Cardiac ventricle fibroblast (primary cell): ENCODE measurements around the gene PPP4R3C. TPM values are rescaled to one million over a fixed set of nuclear protein-coding genes. Genes with fewer than 3 reads are reported as not detected.

Source experiments
- total RNA-seq: library from RNA; depleted of rRNA; stranded (reverse); fragments of >200 nt; gene quantifications from 2 replicates; pipeline ENCODE4 v1.2.3, GENCODE V29; 2015

Gene PPP4R3C
- total RNA-seq: not detected in 2 replicates

DNA sequence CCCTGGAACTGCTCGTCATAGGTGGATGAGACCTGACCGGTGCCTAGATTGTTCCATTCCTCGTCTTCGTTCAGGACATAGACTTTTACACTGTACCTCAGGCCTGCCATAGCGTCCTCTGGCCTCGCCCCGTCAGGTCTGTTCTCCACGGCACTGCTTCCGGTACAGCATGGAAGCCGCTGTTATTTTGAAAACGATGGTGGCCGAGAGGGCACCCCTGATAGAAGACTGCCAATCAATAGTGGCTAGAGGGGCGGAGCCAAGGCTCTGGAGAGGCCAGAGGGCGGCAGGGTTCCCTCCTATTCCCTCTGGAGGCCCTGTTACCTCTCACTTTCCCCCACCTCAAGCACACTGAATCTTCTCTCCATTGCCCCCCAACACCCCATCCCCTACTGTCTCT is at the start of gene PPP4R3C:
PPP4R3C (minus strand) TSS at position 155 of the 400 bp plus-strand sequence; CDS start at position 110, 45 bp downstream.

Other genes with a start within 250 kb of the PPP4R3C start
- not detected in 2 replicates for gene DCAF8L2, start 127.0 kb upstream of the PPP4R3C start, total RNA-seq